A549 (cell line): Measurements from ENCODE around the gene TAF15. TPM values are rescaled to one million over a fixed set of nuclear protein-coding genes. Genes with fewer than 3 reads are reported as not detected.

Experiments
- ATAC-seq, 2 experiments: fragments of 200-7000 bp in 1 of 2; fragments of >200 bp in 1 of 2; cut with Nextera tagmentation in 1 of 2; cut with Tn5 transposase in 1 of 2; 3 replicates each; pipeline versions ENCODE4 v1.8.0 to v1.9.1; 2018 to 2020; ENCODE audit warnings: mild to moderate bottlenecking in 1 of 2, moderate library complexity in 1 of 2
- CTCF ChIA-PET: fragments of 300-600 bp; sonication (Branson Sonifier 250); formaldehyde crosslinking; extraction: SDS; loops from one replicate; lab custom pipeline; 2021; ENCODE audit warnings: antibody characterized with exemption, inconsistent platforms; lab: Yijun Ruan, JAX
- POLR2A ChIA-PET: fragments of 350-600 bp; formaldehyde crosslinking; extraction: SDS; loops from one replicate; lab custom pipeline; 2021; ENCODE audit warnings: antibody characterized with exemption, inconsistent platforms; lab: Yijun Ruan, JAX
- DNase-seq, 2 experiments: peaks; one replicate each; pipeline versions ENCODE4 v3.0.0 to v3.0.0-alpha.2; 2011 to 2016; ENCODE audit warnings: low read depth in 1 of 2, low spot score in 1 of 2
- FAIRE-seq: peaks from 2 replicates; lab custom pipeline; 2011; peaks lifted over from hg19 to GRCh38; lab: Jason Lieb, UNC
- H3K27ac ChIP-seq, 2 experiments: fragments of >200 bp; sonication (Bioruptor Twin); formaldehyde crosslinking; 3 replicates each; pipeline ENCODE4 v1.5.1; 2016 to 2017
- H3K4me1 ChIP-seq: fragments of >200 bp; sonication (Bioruptor Twin); formaldehyde crosslinking; 3 replicates; pipeline ENCODE4 v1.6.1; 2016
- H3K4me2 ChIP-seq: fragments of >200 bp; sonication (Bioruptor Twin); formaldehyde crosslinking; 3 replicates; pipeline ENCODE4 v1.6.1; 2016
- H3K4me3 ChIP-seq: fragments of >200 bp; sonication (Bioruptor Twin); formaldehyde crosslinking; 3 replicates; pipeline ENCODE4 v1.5.1; 2016
- H3K9me3 ChIP-seq: fragments of >200 bp; sonication (Bioruptor Twin); formaldehyde crosslinking; 3 replicates; pipeline ENCODE4 v1.6.1; 2016
- CHD2 ChIP-seq: fragments of 150-350 bp; IDR thresholded peaks from 2 replicates; pipeline ENCODE4 v1.6.1; 2014; ENCODE audit warnings: low read length; ENCODE audit not compliant: partially characterized antibody
- CHD4 ChIP-seq: fragments of 200-600 bp; sonication (generic); IDR thresholded peaks from 2 replicates; pipeline ENCODE4 v1.6.1; 2016; ENCODE audit warnings: antibody characterized with exemption, mild to moderate bottlenecking, borderline replicate concordance
- CTCF ChIP-seq: fragments of >200 bp; sonication (Bioruptor Twin); formaldehyde crosslinking; IDR thresholded peaks from 3 replicates; pipeline ENCODE4 v1.5.1; 2016
- ESRRA ChIP-seq: fragments of 150-350 bp; IDR thresholded peaks from 2 replicates; pipeline ENCODE4 v1.6.1; 2014; ENCODE audit warnings: mild to moderate bottlenecking, low read length, borderline replicate concordance
- HEYL ChIP-seq: fragments of 250-450 bp; sonication (Bioruptor Pico); IDR thresholded peaks from 2 replicates; pipeline ENCODE4 v1.8.0; 2021; ENCODE audit warnings: mild to moderate bottlenecking, moderate library complexity
- HOXB5 ChIP-seq: fragments of 250-450 bp; sonication (Bioruptor Pico); IDR thresholded peaks from 2 replicates; pipeline ENCODE4 v1.5.0; 2020; ENCODE audit warnings: mild to moderate bottlenecking, moderate library complexity
- MYC ChIP-seq: IDR thresholded peaks from 2 replicates; pipeline ENCODE4 v1.6.1; 2012; ENCODE audit warnings: mild to moderate bottlenecking, inconsistent platforms, low read length, improper control_type of control experiment, borderline replicate concordance
- NFE2L2 ChIP-seq: fragments of 150-350 bp; conservative IDR thresholded peaks from 2 replicates; pipeline ENCODE4 v1.6.1; 2014; ENCODE audit warnings: low read length
- NPAS2 ChIP-seq: fragments of 250-450 bp; sonication (Bioruptor Pico); IDR thresholded peaks from 2 replicates; pipeline ENCODE4 v1.8.0; 2022; ENCODE audit warnings: mild to moderate bottlenecking, moderate library complexity, borderline replicate concordance
- PHF8 ChIP-seq: fragments of 200-600 bp; sonication (generic); IDR thresholded peaks from 2 replicates; pipeline ENCODE4 v1.6.1; 2016; ENCODE audit warnings: low read depth, mild to moderate bottlenecking, antibody characterized with exemption, moderate library complexity, borderline replicate concordance
- WGBS: methylation state at CpG from one replicate; pipeline ENCODE4 v1.1.6; 2017; ENCODE audit errors: missing lambda C conversion rate; 5-methylcytosine and 5-hydroxymethylcytosine counted together
- polyA plus RNA-seq, 4 experiments: library from polyadenylated mRNA; depleted of rRNA in 3 of 4; stranded (reverse); fragments of >200 nt; fragmentation: RNase III in 1 of 4; extraction: RNeasy Plus Mini Kit Qiagen cat#74134 plus additional on column Dnase treatment in 1 of 4; gene quantifications; 2 replicates in 3 of 4; 3 replicates in 1 of 4; pipeline ENCODE4 v1.2.3, GENCODE V29; 2011 to 2017
- TF ChIP-seq, protein P1 (sequence below): fragments of 250-450 bp; sonication (Bioruptor Pico); IDR thresholded peaks from 2 replicates; pipeline ENCODE4 v1.5.0; 2020; ENCODE audit warnings: low read depth, mild to moderate bottlenecking, moderate library complexity
- TF ChIP-seq, protein P2 (sequence below): fragments of 200-600 bp; sonication (generic); IDR thresholded peaks from 2 replicates; pipeline ENCODE4 v1.6.1; 2016; ENCODE audit warnings: antibody characterized with exemption, mild to moderate bottlenecking, moderate library complexity

Gene TAF15
- polyA plus RNA-seq, 2 of the 4 experiments (the other 2 are of a cell fraction), result 130 to 544 TPM

DNA sequence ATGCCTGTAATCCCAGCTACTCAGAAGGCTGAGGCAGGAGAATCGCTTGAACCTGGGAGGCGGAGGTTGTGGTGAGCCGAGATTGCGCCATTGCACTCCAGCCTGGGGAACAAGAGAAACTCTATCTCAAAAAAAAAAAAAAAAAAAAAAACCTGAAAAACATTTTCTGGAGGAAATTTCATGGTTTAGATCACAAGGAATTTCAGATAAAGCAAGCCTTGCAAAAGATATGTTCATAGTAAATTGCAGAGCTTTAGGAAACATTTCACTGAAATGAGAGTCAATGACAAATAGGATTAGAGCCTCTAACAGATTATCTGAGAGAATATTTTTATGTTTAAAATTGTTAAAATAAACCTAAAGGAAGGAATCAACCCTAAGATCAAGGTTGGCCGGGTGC lies 3.2 kb downstream of the TAF15 start (continued):
- no peak for TF ChIP-seq PHF8

DNA sequence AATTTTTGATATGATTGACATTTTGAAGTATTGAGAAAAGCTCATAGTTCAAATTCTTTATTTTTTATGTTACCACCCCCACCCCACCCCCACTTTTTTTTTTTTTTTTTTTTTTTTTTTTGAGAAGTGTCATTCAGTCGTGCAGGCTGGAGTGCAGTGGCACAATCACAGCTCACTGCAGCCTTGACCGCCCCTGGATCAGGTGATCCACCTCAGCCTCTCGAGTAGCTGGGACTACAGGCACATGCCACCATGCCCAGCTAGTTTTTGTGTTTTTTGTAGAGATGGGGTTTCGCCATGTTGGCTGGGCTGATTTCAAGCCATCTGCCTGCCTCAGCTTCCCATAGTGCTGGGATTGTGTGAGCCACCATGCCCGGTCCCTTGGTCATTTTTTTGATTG lies 7.4 kb downstream of the TAF15 start:
- Histone ChIP-seq H3K4me3 (no peak overlapping the region), H3K4me1 (peaks cover 29% of the 10 kb centered on the region), H3K4me2 (peak overlapping the region; percentile 35), H3K9me3 (no peaks in the 10 kb centered on the region), H3K27ac (no peak overlapping the region)
- no peak for TF ChIP-seq HOXB5 (CRISPR knock-in tag)
- no peak for TF ChIP-seq MYC
- TF ChIP-seq CTCF, result no peak
- TF ChIP-seq ESRRA, result no peak
- TF ChIP-seq NFE2L2, result no peak
- TF ChIP-seq, protein P1, sequence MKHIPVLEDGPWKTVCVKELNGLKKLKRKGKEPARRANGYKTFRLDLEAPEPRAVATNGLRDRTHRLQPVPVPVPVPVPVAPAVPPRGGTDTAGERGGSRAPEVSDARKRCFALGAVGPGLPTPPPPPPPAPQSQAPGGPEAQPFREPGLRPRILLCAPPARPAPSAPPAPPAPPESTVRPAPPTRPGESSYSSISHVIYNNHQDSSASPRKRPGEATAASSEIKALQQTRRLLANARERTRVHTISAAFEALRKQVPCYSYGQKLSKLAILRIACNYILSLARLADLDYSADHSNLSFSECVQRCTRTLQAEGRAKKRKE (CRISPR knock-in tag), result no peak
- TF ChIP-seq CHD4, result no peak
- TF ChIP-seq PHF8, result no peak
- TF ChIP-seq, protein P2, sequence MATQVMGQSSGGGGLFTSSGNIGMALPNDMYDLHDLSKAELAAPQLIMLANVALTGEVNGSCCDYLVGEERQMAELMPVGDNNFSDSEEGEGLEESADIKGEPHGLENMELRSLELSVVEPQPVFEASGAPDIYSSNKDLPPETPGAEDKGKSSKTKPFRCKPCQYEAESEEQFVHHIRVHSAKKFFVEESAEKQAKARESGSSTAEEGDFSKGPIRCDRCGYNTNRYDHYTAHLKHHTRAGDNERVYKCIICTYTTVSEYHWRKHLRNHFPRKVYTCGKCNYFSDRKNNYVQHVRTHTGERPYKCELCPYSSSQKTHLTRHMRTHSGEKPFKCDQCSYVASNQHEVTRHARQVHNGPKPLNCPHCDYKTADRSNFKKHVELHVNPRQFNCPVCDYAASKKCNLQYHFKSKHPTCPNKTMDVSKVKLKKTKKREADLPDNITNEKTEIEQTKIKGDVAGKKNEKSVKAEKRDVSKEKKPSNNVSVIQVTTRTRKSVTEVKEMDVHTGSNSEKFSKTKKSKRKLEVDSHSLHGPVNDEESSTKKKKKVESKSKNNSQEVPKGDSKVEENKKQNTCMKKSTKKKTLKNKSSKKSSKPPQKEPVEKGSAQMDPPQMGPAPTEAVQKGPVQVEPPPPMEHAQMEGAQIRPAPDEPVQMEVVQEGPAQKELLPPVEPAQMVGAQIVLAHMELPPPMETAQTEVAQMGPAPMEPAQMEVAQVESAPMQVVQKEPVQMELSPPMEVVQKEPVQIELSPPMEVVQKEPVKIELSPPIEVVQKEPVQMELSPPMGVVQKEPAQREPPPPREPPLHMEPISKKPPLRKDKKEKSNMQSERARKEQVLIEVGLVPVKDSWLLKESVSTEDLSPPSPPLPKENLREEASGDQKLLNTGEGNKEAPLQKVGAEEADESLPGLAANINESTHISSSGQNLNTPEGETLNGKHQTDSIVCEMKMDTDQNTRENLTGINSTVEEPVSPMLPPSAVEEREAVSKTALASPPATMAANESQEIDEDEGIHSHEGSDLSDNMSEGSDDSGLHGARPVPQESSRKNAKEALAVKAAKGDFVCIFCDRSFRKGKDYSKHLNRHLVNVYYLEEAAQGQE, result no peak
- no peak for FAIRE-seq
- 78% methylated on average over 5 of the region's 5 CpGs for WGBS
- no peak for DNase-seq
- POLR2A ChIA-PET, result interaction anchor here (4.4 kb wide), 1 partner anchor 7 kb away, joined by 49 read pairs; the partner anchor contains the start of gene TAF15
- CTCF ChIA-PET, result interaction anchor here (0.6 to 30.3 kb wide), 8 partner anchors 8 to 1796 kb away, joined by 3 to 2039 read pairs (median 4); partner anchors contain the start of genes C17orf50, GAS2L2 and TAF15
- no peak for ATAC-seq

DNA sequence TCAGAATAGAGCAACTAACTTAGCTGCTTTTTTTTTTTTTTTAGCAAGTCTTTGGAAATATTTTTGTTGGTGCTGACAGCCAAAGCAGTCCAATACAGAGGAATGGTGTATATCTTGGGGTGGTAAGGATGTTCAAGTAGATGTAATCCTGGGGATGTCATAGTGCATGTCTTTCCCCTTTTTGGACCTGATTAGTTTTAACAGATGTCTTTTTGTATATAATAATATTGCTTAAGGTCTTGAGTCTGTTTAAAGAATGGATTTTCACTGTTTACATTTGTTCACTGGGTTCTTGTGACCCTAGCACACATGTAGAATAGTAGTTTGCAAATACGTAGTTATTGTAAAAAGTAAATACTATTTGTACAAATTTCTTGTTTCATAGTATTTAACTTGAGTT lies 7.9 kb downstream of the TAF15 start:
- no peak for FAIRE-seq
- ChIA-PET POLR2A (interaction anchor here (4.4 kb wide), 1 partner anchor 8 kb away, joined by 49 read pairs; the partner anchor contains the start of gene TAF15), CTCF (interaction anchor here (0.6 to 30.3 kb wide), 8 partner anchors 8 to 1795 kb away, joined by 3 to 2039 read pairs (median 4); partner anchors contain the start of genes C17orf50, GAS2L2 and TAF15)
- ATAC-seq, result no peak
- Histone ChIP-seq H3K9me3 (no peaks in the 10 kb centered on the region), H3K27ac (no peak overlapping the region), H3K4me1 (peaks cover 25% of the 10 kb centered on the region), H3K4me3 (no peak overlapping the region), H3K4me2 (peak overlapping the region; percentile 35)
- TF ChIP-seq NPAS2 (CRISPR knock-in tag) (no peak), CHD2 (no peak), CTCF (no peak), HEYL (CRISPR knock-in tag) (no peak)
- no peak for DNase-seq
- WGBS, result 63% methylated on average over 1 of the region's 1 CpG
